Measurements from ENCODE around the gene NRP1. TPM values are rescaled to one million over a fixed set of nuclear protein-coding genes. Genes with fewer than 3 reads are reported as not detected.
"Not testable (repeated sequence)": the region's sequence is repeated elsewhere in the genome, so short reads cannot be mapped to it uniquely, and the experiment has no call there.

NRP1 gene
- total RNA-seq, 1 experiment from 2014 or later: 2.1 TPM

DNA sequence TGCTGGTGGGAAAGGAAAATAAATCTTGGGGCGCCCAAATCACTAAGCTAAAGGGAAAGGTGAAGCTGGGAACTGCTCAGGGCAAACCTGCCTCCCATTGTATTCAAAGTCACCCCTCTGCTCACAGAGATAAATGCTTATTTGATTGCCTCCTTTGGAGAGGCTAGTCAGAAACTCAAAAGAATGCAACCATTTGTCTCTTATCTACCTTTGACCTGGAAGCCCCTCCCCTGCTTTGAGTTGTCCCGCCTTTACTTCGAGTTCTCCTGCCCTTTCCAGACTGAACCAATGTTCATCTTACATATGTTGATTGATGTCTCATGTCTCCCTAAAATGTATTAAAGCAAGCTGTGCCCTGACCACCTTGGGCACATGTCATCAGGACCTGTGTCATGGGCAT, 33.9 kb downstream of the NRP1 start:
- DNase-seq; H3K4me3 ChIP-seq (ENCODE audit: insufficient read depth, low read depth, low read length): not testable (repeated sequence)

DNA sequence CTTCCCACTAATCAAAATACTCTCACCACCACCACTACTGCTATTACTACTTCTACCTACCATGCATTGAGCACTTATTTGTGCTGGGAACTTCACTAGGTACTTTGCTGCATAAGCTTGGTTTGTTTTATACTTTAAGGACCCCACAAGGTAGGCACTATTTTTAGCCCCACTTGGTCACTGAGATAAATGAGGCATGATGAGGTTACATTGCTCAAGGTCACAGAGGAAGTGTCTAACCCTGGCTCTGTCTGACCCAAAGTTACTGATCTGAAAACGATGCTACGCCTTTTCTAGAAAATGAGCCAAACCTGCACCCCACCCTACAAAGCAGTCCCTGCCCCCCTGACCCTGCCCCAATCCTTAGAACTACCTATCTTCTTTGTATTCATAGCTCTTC, 35.6 kb downstream of the NRP1 start:
- Histone ChIP-seq H3K36me3 (replicated peaks; ENCODE audit: control insufficient read depth, insufficient read depth, low read length) (no peaks in the 10 kb centered on the region), H3K4me3 (ENCODE audit: insufficient read depth, low read depth, low read length) (no peak overlapping the region), H3K27me3 (ENCODE audit: control insufficient read depth, insufficient read depth, low read length) (no peaks in the 10 kb centered on the region)
- no peak for DNase-seq

More for the DNA sequence above, 33.9 kb downstream of the NRP1 start:
- H3K27me3 ChIP-seq (ENCODE audit: control insufficient read depth, insufficient read depth, low read length); H3K36me3 ChIP-seq (replicated peaks; ENCODE audit: control insufficient read depth, insufficient read depth, low read length): not testable (repeated sequence)

DNA sequence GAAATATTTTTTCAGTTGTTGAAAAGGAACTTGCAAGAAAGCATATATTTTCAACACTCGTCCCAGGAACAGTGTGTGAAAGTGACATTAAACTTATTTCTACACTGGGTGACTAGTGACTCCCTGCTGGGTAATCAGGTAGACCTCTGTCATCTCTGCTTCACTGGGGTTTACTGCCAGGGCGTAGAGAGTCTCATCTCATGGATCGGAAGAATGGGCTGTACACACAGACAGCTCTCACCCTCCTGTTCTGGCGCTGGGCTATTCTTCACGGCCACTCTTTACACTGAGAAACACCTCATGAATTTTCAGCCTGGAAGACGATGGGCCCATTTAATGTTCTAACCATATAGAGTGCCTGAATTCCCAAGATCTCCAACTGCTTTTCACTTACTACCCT, 36.4 kb downstream of the NRP1 start:
- Histone ChIP-seq H3K36me3 (replicated peaks; ENCODE audit: control insufficient read depth, insufficient read depth, low read length) (no peaks in the 10 kb centered on the region), H3K4me3 (ENCODE audit: insufficient read depth, low read depth, low read length) (no peak overlapping the region)

DNA sequence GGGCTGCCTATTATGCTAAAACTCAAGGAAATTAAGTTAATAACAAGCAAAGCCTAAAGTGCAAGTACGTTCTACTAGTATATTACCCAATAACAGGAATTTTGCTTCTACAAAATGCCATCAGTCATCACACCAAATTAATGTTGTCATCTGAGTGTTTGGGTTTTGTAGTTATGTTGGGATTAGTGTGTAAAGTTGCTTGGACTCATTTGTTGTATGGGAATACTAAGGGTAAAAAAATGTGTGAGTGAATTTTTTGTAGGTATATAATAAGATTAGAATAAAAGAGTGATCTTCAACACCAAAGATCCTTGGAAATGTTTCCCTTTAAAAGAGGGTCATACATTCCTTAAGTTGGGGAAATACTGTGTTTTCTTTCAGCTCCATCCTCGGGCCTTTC, 38.6 kb downstream of the NRP1 start:
- Histone ChIP-seq H3K36me3 (replicated peaks; ENCODE audit: control insufficient read depth, insufficient read depth, low read length) (no peaks in the 10 kb centered on the region), H3K4me3 (ENCODE audit: insufficient read depth, low read depth, low read length) (no peak overlapping the region), H3K27me3 (ENCODE audit: control insufficient read depth, insufficient read depth, low read length) (no peaks in the 10 kb centered on the region)
- DNase-seq: no peak

More for the DNA sequence above, 36.4 kb downstream of the NRP1 start:
- no peak for DNase-seq
- H3K27me3 ChIP-seq (ENCODE audit: control insufficient read depth, insufficient read depth, low read length): no peaks in the 10 kb centered on the region

DNA sequence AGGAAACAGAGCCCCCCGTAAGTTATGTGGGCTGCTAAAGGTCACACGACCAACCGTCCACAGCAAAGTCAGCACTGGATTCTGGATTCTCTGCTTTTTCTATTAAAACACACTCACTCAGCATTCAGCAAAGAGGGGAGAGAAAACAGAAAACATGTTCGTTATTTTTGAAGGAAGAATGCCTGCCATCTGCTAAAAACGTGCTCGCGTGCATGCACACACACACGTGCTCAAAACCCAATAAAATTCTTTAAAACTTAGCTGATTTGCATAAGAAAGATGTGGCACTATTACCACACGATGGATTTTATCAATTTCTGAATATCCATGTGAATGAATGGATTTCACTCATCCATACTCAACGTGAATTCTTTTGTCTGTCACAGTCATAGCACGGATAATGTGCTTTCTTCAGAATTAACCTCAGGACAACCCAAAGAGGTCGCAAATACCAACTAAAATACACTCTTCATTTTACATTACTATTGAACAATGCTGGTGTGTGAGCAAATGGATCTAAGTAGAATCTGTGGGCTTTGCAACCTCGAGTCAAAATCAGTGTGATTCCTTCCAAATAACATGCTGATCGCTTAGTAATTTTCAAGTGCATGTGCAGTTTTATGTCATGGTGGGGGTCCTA, 40.8 kb downstream of the NRP1 start:
- H3K36me3 ChIP-seq (replicated peaks; ENCODE audit: control insufficient read depth, insufficient read depth, low read length): no peaks in the 10 kb centered on the region
- no peaks in the 10 kb centered on the region for H3K27me3 ChIP-seq (ENCODE audit: control insufficient read depth, insufficient read depth, low read length)
- no peak overlapping the region for H3K4me3 ChIP-seq (ENCODE audit: insufficient read depth, low read depth, low read length)
- DNase-seq: no peak

DNA sequence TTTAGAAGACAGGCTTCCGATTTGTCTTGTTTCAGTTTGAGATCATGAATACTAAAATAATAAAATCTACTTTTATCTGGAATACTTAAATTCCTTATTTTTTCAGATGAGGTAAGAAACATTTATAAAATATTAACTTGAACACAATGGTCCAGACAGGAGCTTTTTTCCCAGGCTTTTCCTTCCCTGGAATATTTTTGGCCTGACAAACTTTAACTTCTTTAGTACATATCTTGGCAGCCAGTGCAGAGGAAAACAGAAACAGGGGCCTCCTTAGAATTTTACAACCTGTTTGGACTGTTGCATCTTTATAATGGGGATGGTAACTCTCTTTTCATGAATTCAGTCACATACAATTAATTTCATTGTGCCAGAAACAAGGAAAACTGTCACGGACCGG, 41.4 kb downstream of the NRP1 start:
- Histone ChIP-seq H3K27me3 (ENCODE audit: control insufficient read depth, insufficient read depth, low read length) (no peaks in the 10 kb centered on the region), H3K4me3 (ENCODE audit: insufficient read depth, low read depth, low read length) (no peak overlapping the region), H3K36me3 (replicated peaks; ENCODE audit: control insufficient read depth, insufficient read depth, low read length) (no peaks in the 10 kb centered on the region)
- no peak for DNase-seq

DNA sequence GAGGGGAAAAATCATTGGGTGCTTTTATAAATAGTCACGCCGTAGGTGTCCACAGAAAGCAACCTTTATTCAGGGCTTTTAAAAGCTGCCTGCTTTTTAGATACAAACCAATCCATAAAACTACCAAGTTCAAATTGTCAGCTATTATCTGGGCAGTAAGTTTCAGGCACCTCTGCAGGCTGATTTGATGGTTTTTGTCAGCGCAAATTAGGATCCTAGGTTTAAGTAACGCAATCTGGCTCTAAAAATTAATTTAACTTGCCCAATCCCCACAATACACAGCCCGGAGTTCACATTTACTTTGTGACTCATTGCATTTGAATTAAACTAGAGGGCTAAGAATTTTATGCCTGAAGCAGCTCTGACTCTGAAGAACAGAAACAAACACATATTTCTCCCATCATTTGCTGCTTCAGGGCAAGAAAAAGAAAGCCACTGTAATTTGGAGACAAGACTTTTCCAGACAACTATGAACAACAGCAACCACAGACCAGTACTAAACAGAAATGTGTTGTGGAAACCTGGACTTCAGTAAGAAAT, 43.3 kb downstream of the NRP1 start:
- H3K4me3 ChIP-seq (ENCODE audit: insufficient read depth, low read depth, low read length): no peak overlapping the region
- DNase-seq: no peak
- no peaks in the 10 kb centered on the region for H3K27me3 ChIP-seq (ENCODE audit: control insufficient read depth, insufficient read depth, low read length)
- H3K36me3 ChIP-seq (replicated peaks; ENCODE audit: control insufficient read depth, insufficient read depth, low read length): no peaks in the 10 kb centered on the region

DNA sequence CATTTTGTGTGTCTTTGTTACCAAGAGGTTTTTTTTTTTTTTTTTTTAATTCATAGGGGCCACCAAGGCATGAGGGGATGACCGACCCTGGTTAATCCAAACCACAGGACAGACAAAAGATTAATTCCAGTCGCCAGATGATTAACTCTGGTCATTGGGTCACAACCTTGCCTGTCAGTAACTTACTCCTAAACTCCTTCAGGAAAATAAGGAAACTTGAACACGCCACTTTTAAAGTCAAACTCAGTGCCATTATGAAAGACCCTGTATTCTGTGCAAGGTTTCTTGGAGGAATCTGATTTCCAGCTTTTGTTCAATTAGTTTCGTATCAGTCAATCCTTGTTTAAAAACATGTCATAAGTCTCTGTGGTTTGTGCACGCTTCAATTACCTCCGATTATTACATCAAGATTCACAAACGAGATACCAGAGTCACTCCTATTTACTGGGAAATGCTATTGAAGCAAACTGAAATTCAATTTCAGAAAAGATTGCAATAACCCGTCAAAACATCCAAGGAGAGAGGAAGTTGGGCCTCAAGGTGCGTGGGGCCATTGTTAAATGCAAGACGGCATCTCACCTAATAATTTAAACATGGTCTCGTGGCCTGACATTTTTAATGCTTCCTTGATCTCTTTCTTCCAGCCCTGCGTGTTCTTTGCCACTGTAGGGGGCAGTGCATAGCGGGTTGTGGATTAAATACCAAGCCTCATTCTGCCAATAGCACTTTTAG, 44.0 kb downstream of the NRP1 start:
- no peak overlapping the region for H3K4me3 ChIP-seq (ENCODE audit: insufficient read depth, low read depth, low read length)
- DNase-seq: no peak
- H3K27me3 ChIP-seq (ENCODE audit: control insufficient read depth, insufficient read depth, low read length): no peaks in the 10 kb centered on the region
- no peaks in the 10 kb centered on the region for H3K36me3 ChIP-seq (replicated peaks; ENCODE audit: control insufficient read depth, insufficient read depth, low read length)

DNA sequence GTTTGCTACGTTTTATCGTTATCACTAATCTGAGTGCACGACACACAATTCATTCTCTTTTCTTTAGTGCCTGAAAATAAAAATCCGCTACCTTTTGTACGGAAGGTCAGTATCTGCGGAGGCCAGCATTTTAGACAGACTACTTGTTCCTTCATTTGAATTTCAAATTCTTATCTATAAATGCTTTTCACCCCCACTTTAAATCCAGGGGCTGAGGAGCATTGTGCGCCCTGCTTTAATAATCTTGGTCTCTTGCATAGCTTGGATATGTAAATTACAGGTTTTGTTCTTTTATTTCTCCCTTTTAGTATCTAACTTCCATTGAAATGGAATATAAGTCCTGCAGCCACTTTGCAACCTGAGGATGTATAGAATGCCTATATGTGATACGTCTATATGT, 44.7 kb downstream of the NRP1 start:
- H3K4me3 ChIP-seq (ENCODE audit: insufficient read depth, low read depth, low read length): no peak overlapping the region

DNA sequence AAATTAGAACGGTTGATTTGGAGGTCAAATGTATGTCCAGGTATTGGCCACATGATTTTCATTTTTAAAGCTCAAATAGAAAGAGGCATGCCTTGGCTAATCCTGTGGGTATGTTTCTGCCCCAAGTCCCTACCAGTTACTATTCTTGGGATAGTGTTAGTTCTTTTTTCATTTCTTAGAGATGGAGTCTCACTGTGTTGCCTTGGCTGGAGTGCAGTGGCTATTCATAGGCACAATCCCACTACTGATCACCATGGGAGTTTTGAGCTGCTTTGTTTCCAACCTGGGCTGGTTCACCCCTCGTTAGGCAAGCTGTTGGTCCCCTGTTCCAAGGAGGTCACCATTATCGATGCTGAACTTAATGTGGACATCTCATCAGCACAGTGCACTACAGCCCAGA, 46.3 kb downstream of the NRP1 start:
- no peaks in the 10 kb centered on the region for H3K27me3 ChIP-seq (ENCODE audit: control insufficient read depth, insufficient read depth, low read length)
- no peak for DNase-seq
- H3K36me3 ChIP-seq (replicated peaks; ENCODE audit: control insufficient read depth, insufficient read depth, low read length): no peaks in the 10 kb centered on the region
- H3K4me3 ChIP-seq (ENCODE audit: insufficient read depth, low read depth, low read length): no peak overlapping the region

More for the DNA sequence above, 44.7 kb downstream of the NRP1 start:
- no peaks in the 10 kb centered on the region for H3K36me3 ChIP-seq (replicated peaks; ENCODE audit: control insufficient read depth, insufficient read depth, low read length)
- no peak for DNase-seq
- H3K27me3 ChIP-seq (ENCODE audit: control insufficient read depth, insufficient read depth, low read length): no peaks in the 10 kb centered on the region

DNA sequence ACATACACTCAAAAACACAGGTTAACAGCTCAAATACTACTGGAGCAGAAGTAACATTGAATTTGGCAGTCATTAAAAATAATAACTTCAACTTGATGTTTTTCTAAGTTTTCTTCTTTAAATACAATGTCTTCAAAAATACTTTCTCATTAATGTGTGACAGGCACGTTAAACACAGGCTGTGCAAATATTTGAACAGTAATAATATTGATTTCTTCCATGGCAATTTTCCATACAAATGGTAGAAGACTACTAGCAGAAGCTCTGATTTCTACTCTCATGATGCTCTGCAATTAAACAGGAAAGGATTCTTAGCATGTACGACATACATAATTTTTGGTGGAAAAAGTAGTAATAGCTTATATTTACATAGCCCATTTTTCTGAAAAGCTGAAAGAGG, 47.4 kb downstream of the NRP1 start:
- Histone ChIP-seq H3K36me3 (replicated peaks; ENCODE audit: control insufficient read depth, insufficient read depth, low read length) (no peaks in the 10 kb centered on the region), H3K4me3 (ENCODE audit: insufficient read depth, low read depth, low read length) (no peak overlapping the region)

DNA sequence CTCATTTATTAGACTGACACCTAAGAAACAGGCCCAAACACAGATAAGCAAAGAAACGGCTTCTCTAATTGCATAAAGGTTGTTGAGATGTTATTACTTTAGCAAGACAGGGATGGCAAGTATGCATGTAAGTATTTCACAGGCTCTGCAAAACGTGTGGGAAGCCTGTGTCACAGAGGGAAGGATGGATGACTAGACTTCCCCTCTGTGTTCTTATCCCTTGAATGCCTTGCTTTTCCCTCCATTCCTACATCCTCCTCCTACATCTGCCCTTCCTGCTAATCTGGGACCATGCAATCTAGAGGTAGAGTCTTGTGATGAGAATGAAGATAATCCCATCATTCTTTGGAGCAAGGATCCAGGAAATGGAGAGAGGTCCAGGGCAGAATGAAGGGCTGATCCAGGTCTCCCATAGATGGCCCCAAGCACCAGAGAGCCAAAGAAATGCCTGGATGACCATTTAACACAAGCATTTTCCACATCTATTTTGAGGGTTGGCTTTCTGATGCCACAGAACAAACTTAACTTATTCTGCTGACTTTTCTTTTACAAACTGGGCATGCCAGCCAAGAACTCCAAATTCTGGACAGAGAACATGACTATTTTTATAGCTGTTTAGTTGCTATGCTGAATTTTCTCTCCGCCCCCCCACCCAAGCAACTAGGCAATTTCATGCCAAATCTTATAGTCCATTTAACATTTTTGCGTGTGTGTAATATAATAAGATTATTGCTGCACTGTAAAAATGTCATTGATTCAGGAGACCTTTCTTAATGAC, 48.1 kb downstream of the NRP1 start:
- Histone ChIP-seq H3K36me3 (replicated peaks; ENCODE audit: control insufficient read depth, insufficient read depth, low read length) (no peaks in the 10 kb centered on the region), H3K27me3 (ENCODE audit: control insufficient read depth, insufficient read depth, low read length) (no peaks in the 10 kb centered on the region), H3K4me3 (ENCODE audit: insufficient read depth, low read depth, low read length) (no peak overlapping the region)
- DNase-seq: no peak

More for the DNA sequence above, 47.4 kb downstream of the NRP1 start:
- no peaks in the 10 kb centered on the region for H3K27me3 ChIP-seq (ENCODE audit: control insufficient read depth, insufficient read depth, low read length)
- DNase-seq: no peak

DNA sequence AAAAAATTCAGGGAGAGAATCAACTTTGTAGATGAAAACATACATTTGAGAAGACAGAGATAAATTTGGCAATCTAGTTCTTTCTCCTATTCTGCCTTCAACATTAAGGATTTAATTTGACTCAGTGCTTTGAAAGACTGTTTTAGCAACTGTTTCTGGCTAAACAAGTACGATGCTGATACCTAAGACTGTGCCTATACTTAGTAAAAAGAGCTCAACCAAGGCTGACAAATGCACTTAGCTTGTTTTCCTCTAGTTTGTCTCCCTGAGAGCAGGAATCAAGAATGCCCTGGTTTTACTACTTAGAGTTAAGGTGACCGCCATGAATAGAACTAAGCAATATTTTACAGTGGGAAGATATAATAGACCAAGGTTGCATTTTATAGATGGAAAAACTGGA, 49.5 kb downstream of the NRP1 start:
- H3K4me3 ChIP-seq (ENCODE audit: insufficient read depth, low read depth, low read length): no peak overlapping the region
- no peaks in the 10 kb centered on the region for H3K27me3 ChIP-seq (ENCODE audit: control insufficient read depth, insufficient read depth, low read length)
- no peak for DNase-seq
- H3K36me3 ChIP-seq (replicated peaks; ENCODE audit: control insufficient read depth, insufficient read depth, low read length): no peaks in the 10 kb centered on the region

DNA sequence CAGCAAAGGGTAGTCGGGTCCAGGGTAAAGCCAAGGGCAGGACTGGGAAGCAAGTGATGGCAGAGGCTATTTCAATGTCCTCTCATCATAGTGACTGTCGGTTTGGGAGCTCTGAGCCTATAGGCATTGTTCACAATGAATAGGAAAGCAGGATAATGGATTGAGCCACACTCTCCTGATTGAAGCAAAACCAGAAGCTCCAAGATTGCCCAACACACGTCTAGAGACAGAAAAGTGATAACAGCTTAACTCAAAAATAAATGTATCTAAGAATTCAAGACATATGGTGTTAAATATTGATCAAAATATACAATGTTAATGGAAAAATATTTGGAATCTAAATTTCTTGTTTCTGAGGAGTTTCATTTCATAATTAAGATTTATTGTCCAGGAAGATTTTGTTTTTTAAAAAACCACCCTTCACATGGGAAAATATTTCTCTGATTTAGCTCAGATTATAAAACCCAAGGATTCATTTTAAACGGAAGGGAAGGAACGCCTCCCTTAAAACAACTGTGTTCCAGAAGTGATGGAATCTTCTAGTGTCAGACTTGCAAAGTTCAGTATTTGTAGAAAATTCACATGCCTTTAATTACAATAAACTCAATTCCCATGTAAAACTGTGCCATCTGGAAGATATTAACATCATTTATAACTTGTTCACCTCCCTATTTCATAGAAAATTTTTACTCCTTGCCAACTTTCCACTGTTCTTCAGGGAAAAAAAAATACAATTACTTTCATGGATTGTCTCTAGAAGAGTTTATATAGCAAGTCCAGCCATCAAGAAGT, 54.5 kb downstream of the NRP1 start:
- Histone ChIP-seq H3K36me3 (replicated peaks; ENCODE audit: control insufficient read depth, insufficient read depth, low read length) (no peaks in the 10 kb centered on the region), H3K27me3 (ENCODE audit: control insufficient read depth, insufficient read depth, low read length) (no peaks in the 10 kb centered on the region), H3K4me3 (ENCODE audit: insufficient read depth, low read depth, low read length) (no peak overlapping the region)
- DNase-seq: no peak
